Endothelial cell of umbilical vein (primary cell): ENCODE measurements around the gene USP35. TPM values are rescaled to one million over a fixed set of nuclear protein-coding genes. Genes with fewer than 3 reads are reported as not detected.

Source experiments
- BruUV-seq: library from RNA; stranded (reverse); fragments of 400-500 nt; replicated peaks from 2 replicates; lab custom pipeline; 2021; lab: Mats Ljungman, UMichigan
- CTCF ChIA-PET: fragments of 300-600, 350-600 bp; sonication (Branson Sonifier 250); formaldehyde crosslinking; loops from one replicate; lab custom pipeline; 2021; ENCODE audit warnings: antibody characterized with exemption, inconsistent platforms; lab: Charles Lee
- POLR2A ChIA-PET: fragments of 300-600, 350-600 bp; sonication (Branson Sonifier 250); formaldehyde crosslinking; loops from one replicate; lab custom pipeline; 2021; ENCODE audit warnings: antibody characterized with exemption, inconsistent platforms; lab: Charles Lee
- DNase-seq: peaks from one replicate; pipeline ENCODE4 v3.0.0-alpha.2; 2011; ENCODE audit warnings: low read depth, low spot score
- FAIRE-seq: peaks from 2 replicates; lab custom pipeline; 2011; peaks lifted over from hg19 to GRCh38; lab: Jason Lieb, UNC
- H2AFZ ChIP-seq: 2 replicates; pipeline ENCODE4 v1.6.0; 2012; ENCODE audit warnings: low read depth, low read length, control low read depth, inconsistent platforms
- H3K27ac ChIP-seq: 2 replicates; pipeline ENCODE4 v1.5.1; 2011; ENCODE audit warnings: low read depth, mild to moderate bottlenecking, control low read depth, low read length, moderate library complexity; ENCODE audit not compliant: insufficient read depth
- H3K27me3 ChIP-seq, 2 experiments: 2 replicates each; pipeline versions ENCODE4 v1.6.0 to v1.6.1; 2011; ENCODE audit warnings: low read length in 2 of 2, mixed read lengths in 1 of 2; ENCODE audit not compliant: control insufficient read depth in 2 of 2, insufficient read depth in 2 of 2
- H3K36me3 ChIP-seq, 2 experiments: 2 replicates in 1 of 2; 3 replicates in 1 of 2; pipeline ENCODE4 v1.5.1; 2011; ENCODE audit warnings: low read length in 2 of 2, mild to moderate bottlenecking in 1 of 2, moderate library complexity in 1 of 2; ENCODE audit not compliant: control insufficient read depth in 2 of 2, insufficient read depth in 2 of 2; ENCODE audit errors: extremely low read depth in 1 of 2
- H3K4me1 ChIP-seq: 3 replicates; pipeline ENCODE4 v1.5.1; 2011; ENCODE audit warnings: mild to moderate bottlenecking, low read length; ENCODE audit not compliant: control insufficient read depth, insufficient read depth; ENCODE audit errors: extremely low read depth
- H3K4me2 ChIP-seq: 2 replicates; pipeline ENCODE4 v1.6.1; 2011; ENCODE audit warnings: low read length, control low read depth, mixed read lengths; ENCODE audit not compliant: insufficient read depth
- H3K4me3 ChIP-seq, 3 experiments: fragments of 200-600 bp in 1 of 3; sonication (generic), shearing (Covaris generic) in 1 of 3; replicated peaks in 1 of 3; 2 replicates each; pipeline ENCODE4 v1.5.1; 2011 to 2016; ENCODE audit warnings: control low read depth in 3 of 3, low read length in 3 of 3, mild to moderate bottlenecking in 2 of 3, inconsistent platforms in 1 of 3, low read depth in 1 of 3, moderate library complexity in 1 of 3; ENCODE audit not compliant: insufficient read depth in 1 of 3
- H3K79me2 ChIP-seq: 2 replicates; pipeline ENCODE4 v1.6.0; 2012; ENCODE audit warnings: low read length, inconsistent platforms; ENCODE audit not compliant: control insufficient read depth, insufficient read depth
- H3K9ac ChIP-seq: replicated peaks from 2 replicates; pipeline ENCODE3; 2011; ENCODE audit warnings: low read length, control low read depth; ENCODE audit not compliant: insufficient read depth; ENCODE audit errors: extremely low read depth
- H3K9me1 ChIP-seq: replicated peaks from 3 replicates; pipeline ENCODE4 v1.6.0; 2011; ENCODE audit warnings: mild to moderate bottlenecking, low read length; ENCODE audit not compliant: control insufficient read depth, insufficient read depth; ENCODE audit errors: extremely low read depth
- H3K9me3 ChIP-seq: replicated peaks from 2 replicates; pipeline ENCODE4 v1.5.1; 2012; ENCODE audit warnings: low read length, inconsistent platforms; ENCODE audit not compliant: control insufficient read depth, insufficient read depth
- H4K20me1 ChIP-seq: replicated peaks from 2 replicates; pipeline ENCODE3; 2011; ENCODE audit warnings: mild to moderate bottlenecking, low read length; ENCODE audit not compliant: control insufficient read depth, insufficient read depth; ENCODE audit errors: extremely low read depth
- CTCF ChIP-seq, 2 donors: IDR thresholded peaks; 1 replicate in 1 of 2; 2 replicates in 1 of 2; pipeline ENCODE4 v1.5.1; 2011; ENCODE audit warnings: low read length in 2 of 2, mild to moderate bottlenecking in 2 of 2, moderate library complexity in 2 of 2, control low read depth in 1 of 2, inconsistent platforms in 1 of 2, low read depth in 1 of 2; ENCODE audit not compliant: insufficient read depth in 1 of 2; ENCODE audit errors: extremely low read depth in 1 of 2
- EZH2 ChIP-seq: IDR thresholded peaks from 2 replicates; pipeline ENCODE4 v1.6.1; 2012; ENCODE audit warnings: borderline replicate concordance, low read depth, mild to moderate bottlenecking, moderate library complexity, low read length, inconsistent platforms; ENCODE audit not compliant: severe bottlenecking
- FOS ChIP-seq: IDR thresholded peaks from 2 replicates; pipeline ENCODE4 v1.6.1; 2011; ENCODE audit warnings: mild to moderate bottlenecking, low read length, moderate library complexity, borderline replicate concordance; ENCODE audit not compliant: insufficient read depth
- GATA2 ChIP-seq: IDR thresholded peaks from 2 replicates; pipeline ENCODE4 v1.7.0; 2011; ENCODE audit warnings: low read depth, mild to moderate bottlenecking, moderate library complexity, mixed read lengths, low read length; ENCODE audit not compliant: insufficient read length, insufficient read depth
- JUN ChIP-seq: IDR thresholded peaks from 2 replicates; pipeline ENCODE4 v1.6.1; 2011; ENCODE audit warnings: borderline replicate concordance, low read depth; ENCODE audit not compliant: insufficient read length, insufficient read depth
- MAX ChIP-seq: IDR thresholded peaks from 2 replicates; pipeline ENCODE4 v1.6.1; 2011; ENCODE audit not compliant: insufficient read depth, insufficient read length
- MYC ChIP-seq: IDR thresholded peaks from one replicate; pipeline ENCODE4 v1.6.1; 2011; ENCODE audit warnings: mild to moderate bottlenecking, low read depth, low read length
- POLR2A ChIP-seq: IDR thresholded peaks from 2 replicates; pipeline ENCODE4 v1.6.1; 2012; ENCODE audit warnings: low read depth, mild to moderate bottlenecking, control low read depth, low read length
- POLR2AphosphoS5 ChIP-seq: IDR thresholded peaks from 2 replicates; pipeline ENCODE4 v1.6.1; 2012; ENCODE audit warnings: low read depth, mild to moderate bottlenecking, control low read depth, low read length, moderate library complexity; ENCODE audit not compliant: insufficient read depth
- dilution Hi-C: fragments of 300-500 bp; cut with MboI; formaldehyde crosslinking; loops from one replicate; pipeline ENCODE4 v1.15.0; 2019; ENCODE audit warnings: low sequenced_read_pairs; ENCODE audit not compliant: extremely low pct_ligation_motif_present
- intact Hi-C: fragments of 100-400 bp; cut with micrococcal nuclease; formaldehyde crosslinking; loops from one replicate; pipeline ENCODE4 v1.10.0; 2022
- polyA plus RNA-seq, 4 experiments: library from polyadenylated mRNA; depleted of rRNA in 3 of 4; stranded (reverse) in 3 of 4; unstranded in 1 of 4; fragments of >200 nt; gene quantifications; 2 replicates each; pipeline versions ENCODE4 v1.2.1 to v1.2.3, GENCODE V29; 2011 to 2012; ENCODE audit warnings: missing spikeins in 1 of 4
- total RNA-seq: library from RNA; stranded (reverse); gene quantifications from 2 replicates; pipeline ENCODE4 v1.2.3, GENCODE V29; 2021

The USP35 gene
- total and polyA plus RNA-seq, 2 donors (not counting 3 experiments of a cell fraction or from before 2014, with no cell fraction given), result 8.9 to 12.4 TPM

GRCh38 chr11:78248903-78249302 is 60.2 kb downstream of the USP35 start:
- intact Hi-C loops, result no loop called here
- Histone ChIP-seq H3K9me3 (no peaks in the 10 kb centered on the region), H3K27ac (no peak overlapping the region), H4K20me1 (no peaks in the 10 kb centered on the region), H3K9ac (no peak overlapping the region), H3K9me1 (no peaks in the 10 kb centered on the region), H3K79me2 (peaks cover 5% of the 10 kb centered on the region), H3K36me3 (peaks cover 5 to 6% of the 10 kb centered on the region in 2 experiments), H3K4me2 (no peak overlapping the region), H3K4me3 (no peak overlapping the region), H2AFZ (no peak overlapping the region), H3K4me1 (peaks cover 13% of the 10 kb centered on the region), H3K27me3 (no peaks in the 10 kb centered on the region)
- CTCF ChIA-PET, result no interaction called here
- FAIRE-seq (no peak), DNase-seq (no peak)
- dilution Hi-C loops, result no loop called here
- no peak for TF ChIP-seq EZH2
- no peak for TF ChIP-seq POLR2A
- no peak for TF ChIP-seq FOS
- no peak for TF ChIP-seq MAX
- TF ChIP-seq POLR2AphosphoS5, result no peak
- POLR2A ChIA-PET, result no interaction called here
- no TSS peak for BruUV-seq

GRCh38 chr11:78250099-78250498 is 61.4 kb downstream of the USP35 start:
- TF ChIP-seq GATA2 (no peak), MAX (no peak), JUN (no peak), EZH2 (no peak), POLR2AphosphoS5 (no peak), POLR2A (no peak), CTCF (IDR thresholded peaks at IDR 0.05; ENCODE audit: extremely low read depth in 1 of 2, insufficient read depth in 1 of 2, low read depth in 1 of 2, low read length in 2 of 2) (no peak), FOS (no peak), MYC (no peak)
- H3K4me3 ChIP-seq, result no peak overlapping the region
- H3K4me1 ChIP-seq, result peaks cover 14% of the 10 kb centered on the region
- H3K36me3 ChIP-seq, result peaks cover 5 to 6% of the 10 kb centered on the region in 2 experiments
- dilution Hi-C loops, result no loop called here
- H3K9ac ChIP-seq, result no peak overlapping the region
- DNase-seq (no peak), FAIRE-seq (no peak)
- intact Hi-C loops, result no loop called here
- H3K27ac ChIP-seq, result no peak overlapping the region
- no peak overlapping the region for H2AFZ ChIP-seq
- ChIA-PET CTCF (interaction anchor here (2.2 kb wide), 1 partner anchor 22 kb away, joined by 10 read pairs; no protein-coding TSS in a partner anchor), POLR2A (no interaction called here)
- H3K9me3 ChIP-seq, result no peaks in the 10 kb centered on the region
- no peaks in the 10 kb centered on the region for H3K9me1 ChIP-seq
- peaks cover 9% of the 10 kb centered on the region for H3K79me2 ChIP-seq
- BruUV-seq, result no TSS peak
- no peaks in the 10 kb centered on the region for H4K20me1 ChIP-seq
- no peak overlapping the region for H3K4me2 ChIP-seq
- no peaks in the 10 kb centered on the region for H3K27me3 ChIP-seq
